Endothelial cell of umbilical vein (primary cell): ENCODE measurements around the gene TXNDC8. TPM values are rescaled to one million over a fixed set of nuclear protein-coding genes. Genes with fewer than 3 reads are reported as not detected.

Experiments
- Bru-seq: library from RNA; stranded (reverse); fragments of 400-500 nt; gene quantifications from one replicate; lab custom pipeline; 2021; lab: Mats Ljungman, UMichigan
- BruChase-seq, 2 experiments: library from RNA; stranded (reverse); fragments of 400-500 nt; gene quantifications; one replicate each; lab custom pipeline; 2021; lab: Mats Ljungman, UMichigan
- BruUV-seq: library from RNA; stranded (reverse); fragments of 400-500 nt; replicated peaks from 2 replicates; lab custom pipeline; 2021; lab: Mats Ljungman, UMichigan
- CTCF ChIA-PET: fragments of 300-600, 350-600 bp; sonication (Branson Sonifier 250); formaldehyde crosslinking; loops from one replicate; lab custom pipeline; 2021; ENCODE audit warnings: antibody characterized with exemption, inconsistent platforms; lab: Charles Lee
- POLR2A ChIA-PET: fragments of 300-600, 350-600 bp; sonication (Branson Sonifier 250); formaldehyde crosslinking; loops from one replicate; lab custom pipeline; 2021; ENCODE audit warnings: antibody characterized with exemption, inconsistent platforms; lab: Charles Lee
- DNase-seq: peaks from one replicate; pipeline ENCODE4 v3.0.0-alpha.2; 2011; ENCODE audit warnings: low read depth, low spot score
- FAIRE-seq: peaks from 2 replicates; lab custom pipeline; 2011; peaks lifted over from hg19 to GRCh38; lab: Jason Lieb, UNC
- H2AFZ ChIP-seq: 2 replicates; pipeline ENCODE4 v1.6.0; 2012; ENCODE audit warnings: low read depth, low read length, control low read depth, inconsistent platforms
- H3K27ac ChIP-seq: 2 replicates; pipeline ENCODE4 v1.5.1; 2011; ENCODE audit warnings: low read depth, mild to moderate bottlenecking, control low read depth, low read length, moderate library complexity; ENCODE audit not compliant: insufficient read depth
- H3K27me3 ChIP-seq, 2 experiments: 2 replicates each; pipeline versions ENCODE4 v1.6.0 to v1.6.1; 2011; ENCODE audit warnings: low read length in 2 of 2, mixed read lengths in 1 of 2; ENCODE audit not compliant: control insufficient read depth in 2 of 2, insufficient read depth in 2 of 2
- H3K36me3 ChIP-seq, 2 experiments: 2 replicates in 1 of 2; 3 replicates in 1 of 2; pipeline ENCODE4 v1.5.1; 2011; ENCODE audit warnings: low read length in 2 of 2, mild to moderate bottlenecking in 1 of 2, moderate library complexity in 1 of 2; ENCODE audit not compliant: control insufficient read depth in 2 of 2, insufficient read depth in 2 of 2; ENCODE audit errors: extremely low read depth in 1 of 2
- H3K4me1 ChIP-seq: 3 replicates; pipeline ENCODE4 v1.5.1; 2011; ENCODE audit warnings: mild to moderate bottlenecking, low read length; ENCODE audit not compliant: control insufficient read depth, insufficient read depth; ENCODE audit errors: extremely low read depth
- H3K4me2 ChIP-seq: 2 replicates; pipeline ENCODE4 v1.6.1; 2011; ENCODE audit warnings: low read length, control low read depth, mixed read lengths; ENCODE audit not compliant: insufficient read depth
- H3K4me3 ChIP-seq, 3 experiments: fragments of 200-600 bp in 1 of 3; sonication (generic), shearing (Covaris generic) in 1 of 3; replicated peaks in 1 of 3; 2 replicates each; pipeline ENCODE4 v1.5.1; 2011 to 2016; ENCODE audit warnings: control low read depth in 3 of 3, low read length in 3 of 3, mild to moderate bottlenecking in 2 of 3, inconsistent platforms in 1 of 3, low read depth in 1 of 3, moderate library complexity in 1 of 3; ENCODE audit not compliant: insufficient read depth in 1 of 3
- H3K79me2 ChIP-seq: 2 replicates; pipeline ENCODE4 v1.6.0; 2012; ENCODE audit warnings: low read length, inconsistent platforms; ENCODE audit not compliant: control insufficient read depth, insufficient read depth
- H3K9ac ChIP-seq: replicated peaks from 2 replicates; pipeline ENCODE3; 2011; ENCODE audit warnings: low read length, control low read depth; ENCODE audit not compliant: insufficient read depth; ENCODE audit errors: extremely low read depth
- H3K9me1 ChIP-seq: replicated peaks from 3 replicates; pipeline ENCODE4 v1.6.0; 2011; ENCODE audit warnings: mild to moderate bottlenecking, low read length; ENCODE audit not compliant: control insufficient read depth, insufficient read depth; ENCODE audit errors: extremely low read depth
- H3K9me3 ChIP-seq: replicated peaks from 2 replicates; pipeline ENCODE4 v1.5.1; 2012; ENCODE audit warnings: low read length, inconsistent platforms; ENCODE audit not compliant: control insufficient read depth, insufficient read depth
- H4K20me1 ChIP-seq: replicated peaks from 2 replicates; pipeline ENCODE3; 2011; ENCODE audit warnings: mild to moderate bottlenecking, low read length; ENCODE audit not compliant: control insufficient read depth, insufficient read depth; ENCODE audit errors: extremely low read depth
- CTCF ChIP-seq, 2 donors: IDR thresholded peaks; 1 replicate in 1 of 2; 2 replicates in 1 of 2; pipeline ENCODE4 v1.5.1; 2011; ENCODE audit warnings: low read length in 2 of 2, mild to moderate bottlenecking in 2 of 2, moderate library complexity in 2 of 2, control low read depth in 1 of 2, inconsistent platforms in 1 of 2, low read depth in 1 of 2; ENCODE audit not compliant: insufficient read depth in 1 of 2; ENCODE audit errors: extremely low read depth in 1 of 2
- EZH2 ChIP-seq: IDR thresholded peaks from 2 replicates; pipeline ENCODE4 v1.6.1; 2012; ENCODE audit warnings: borderline replicate concordance, low read depth, mild to moderate bottlenecking, moderate library complexity, low read length, inconsistent platforms; ENCODE audit not compliant: severe bottlenecking
- FOS ChIP-seq: IDR thresholded peaks from 2 replicates; pipeline ENCODE4 v1.6.1; 2011; ENCODE audit warnings: mild to moderate bottlenecking, low read length, moderate library complexity, borderline replicate concordance; ENCODE audit not compliant: insufficient read depth
- GATA2 ChIP-seq: IDR thresholded peaks from 2 replicates; pipeline ENCODE4 v1.7.0; 2011; ENCODE audit warnings: low read depth, mild to moderate bottlenecking, moderate library complexity, mixed read lengths, low read length; ENCODE audit not compliant: insufficient read length, insufficient read depth
- MAX ChIP-seq: IDR thresholded peaks from 2 replicates; pipeline ENCODE4 v1.6.1; 2011; ENCODE audit not compliant: insufficient read depth, insufficient read length
- POLR2A ChIP-seq: IDR thresholded peaks from 2 replicates; pipeline ENCODE4 v1.6.1; 2012; ENCODE audit warnings: low read depth, mild to moderate bottlenecking, control low read depth, low read length
- dilution Hi-C: fragments of 300-500 bp; cut with MboI; formaldehyde crosslinking; loops from one replicate; pipeline ENCODE4 v1.15.0; 2019; ENCODE audit warnings: low sequenced_read_pairs; ENCODE audit not compliant: extremely low pct_ligation_motif_present
- intact Hi-C: fragments of 100-400 bp; cut with micrococcal nuclease; formaldehyde crosslinking; loops from one replicate; pipeline ENCODE4 v1.10.0; 2022
- long read RNA-seq: library from polyadenylated mRNA; stranded (forward); transcript quantifications from one replicate; pipeline ENCODE4 v2.0.0, GENCODE V29; 2021
- polyA minus RNA-seq, 3 experiments: library from RNA; depleted of rRNA, polyadenylated mRNA; stranded (reverse); fragments of >200 nt; gene quantifications; 1 replicate in 1 of 3; 2 replicates in 2 of 3; pipeline ENCODE4 v1.2.3, GENCODE V29; 2011
- polyA plus RNA-seq, 4 experiments: library from polyadenylated mRNA; depleted of rRNA in 3 of 4; stranded (reverse) in 3 of 4; unstranded in 1 of 4; fragments of >200 nt; gene quantifications; 2 replicates each; pipeline versions ENCODE4 v1.2.1 to v1.2.3, GENCODE V29; 2011 to 2012; ENCODE audit warnings: missing spikeins in 1 of 4
- total RNA-seq: library from RNA; stranded (reverse); gene quantifications from 2 replicates; pipeline ENCODE4 v1.2.3, GENCODE V29; 2021

The TXNDC8 gene
- total RNA-seq, result not detected in 2 replicates
- polyA plus RNA-seq, result not detected in 2 replicates
- polyA plus RNA-seq (2011; cell fraction: cytosol; rRNA removed), result not detected in 2 replicates
- polyA plus RNA-seq (2011; cell fraction: nucleus; rRNA removed), result not detected in 2 replicates
- polyA plus RNA-seq (2012), result not detected in 2 replicates
- polyA minus RNA-seq, result not detected in 2 replicates
- polyA minus RNA-seq (2011; cell fraction: cytosol; rRNA and poly(A)+ RNA removed), result not detected
- not detected in 2 replicates for polyA minus RNA-seq (2011; cell fraction: nucleus; rRNA and poly(A)+ RNA removed)
- Bru-seq, nascent RNA, result not detected
- not detected for BruChase-seq, experiment 1, labeled RNA remaining after a 6-hour chase
- not detected for BruChase-seq, experiment 2, labeled RNA remaining after a 2-hour chase
- long read RNA-seq, result 0 reads

GRCh38 chr9:110337727-110338126, at the start of gene TXNDC8:
TXNDC8 (minus strand) TSS chr9:110337863.
- intact Hi-C loops (no loop called here), dilution Hi-C loops (no loop called here)
- H3K9ac ChIP-seq, result no peak within 1 kb of the TSS
- ChIA-PET CTCF (no interaction called here), POLR2A (no interaction called here)
- no peaks in the 10 kb centered on the region for H3K9me3 ChIP-seq
- H4K20me1 ChIP-seq, result no peaks in the 10 kb centered on the region
- H3K4me2 ChIP-seq, result no peak within 1 kb of the TSS
- no peak within 1 kb of the TSS for H3K4me3 ChIP-seq
- no peaks in the 10 kb centered on the region for H3K4me1 ChIP-seq
- H2AFZ ChIP-seq, result no peak within 1 kb of the TSS
- H3K36me3 ChIP-seq, result no peaks in the 10 kb centered on the region
- H3K27me3 ChIP-seq, result no peaks in the 10 kb centered on the region
- no peak for TF ChIP-seq POLR2A
- no peak for TF ChIP-seq CTCF (IDR thresholded peaks at IDR 0.05; ENCODE audit: extremely low read depth in 1 of 2, insufficient read depth in 1 of 2, low read depth in 1 of 2, low read length in 2 of 2)
- TF ChIP-seq MAX, result no peak
- TF ChIP-seq FOS, result no peak
- no peak for TF ChIP-seq EZH2
- TF ChIP-seq GATA2, result no peak
- peak; percentile 19 for DNase-seq
- H3K79me2 ChIP-seq, result no peaks in the 10 kb centered on the region
- FAIRE-seq, result no peak
- H3K9me1 ChIP-seq, result no peaks in the 10 kb centered on the region
- BruUV-seq, result no TSS peak
- H3K27ac ChIP-seq, result no peak within 1 kb of the TSS
